ENCODE data around the gene EVA1C.
"Not testable (repeated sequence)": the region's sequence is repeated elsewhere in the genome, so short reads cannot be mapped to it uniquely, and the experiment has no call there.

Gene EVA1C

GRCh38 chr21:32426066-32426465 lies 13.6 kb downstream of the EVA1C start:
- no peak for ATAC-seq

- no peak for ATAC-seq
Observed at GRCh38 chr21:32426592-32427051, 14.1 kb downstream of the EVA1C start.

GRCh38 chr21:32427958-32428623 lies 15.6 kb downstream of the EVA1C start:
- ATAC-seq = no peak

- not testable (repeated sequence) for ATAC-seq
Observed at GRCh38 chr21:32432982-32433660, 20.6 kb downstream of the EVA1C start.

- ATAC-seq = no peak
Observed at GRCh38 chr21:32437729-32438128, 25.2 kb downstream of the EVA1C start.

DNA sequence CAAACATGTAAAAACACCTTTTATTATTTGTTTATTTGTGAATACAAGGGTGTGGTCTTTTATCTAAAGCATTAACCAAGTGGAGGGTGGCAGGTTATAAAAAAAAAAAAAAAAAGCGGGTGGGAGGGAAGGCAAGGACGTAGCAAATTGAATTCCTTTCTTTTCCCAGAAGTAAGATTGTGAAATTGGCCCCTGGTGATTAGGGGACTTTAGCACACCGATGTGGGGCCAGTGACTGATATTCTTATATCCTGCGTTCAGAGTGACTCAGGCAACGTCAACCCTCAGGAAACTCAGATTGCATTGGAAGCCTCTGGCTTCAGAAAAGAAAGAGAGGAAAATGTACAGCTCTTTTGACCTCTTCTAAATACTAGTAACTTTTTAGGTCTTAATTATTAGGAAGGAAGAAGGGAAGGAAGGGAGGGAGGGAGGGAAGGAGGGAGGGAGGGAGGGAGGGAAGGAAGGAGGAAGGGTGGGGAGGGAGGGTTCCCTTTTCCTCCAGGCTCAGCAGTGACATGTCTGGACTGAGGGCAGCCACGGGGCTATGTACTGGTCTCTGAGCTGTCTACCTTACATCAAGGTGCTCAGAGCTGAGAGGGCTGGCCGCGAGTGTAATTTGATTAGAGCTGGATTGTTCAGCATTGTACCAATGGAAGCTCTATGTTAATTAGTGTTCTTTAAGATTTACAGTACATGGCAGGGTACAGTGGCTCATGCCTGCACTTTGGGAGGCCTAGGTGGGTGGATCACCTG lies 30.2 kb downstream of the EVA1C start:
- ATAC-seq = no peak

- no peak for ATAC-seq
Observed at GRCh38 chr21:32445101-32445500, 32.6 kb downstream of the EVA1C start.

DNA sequence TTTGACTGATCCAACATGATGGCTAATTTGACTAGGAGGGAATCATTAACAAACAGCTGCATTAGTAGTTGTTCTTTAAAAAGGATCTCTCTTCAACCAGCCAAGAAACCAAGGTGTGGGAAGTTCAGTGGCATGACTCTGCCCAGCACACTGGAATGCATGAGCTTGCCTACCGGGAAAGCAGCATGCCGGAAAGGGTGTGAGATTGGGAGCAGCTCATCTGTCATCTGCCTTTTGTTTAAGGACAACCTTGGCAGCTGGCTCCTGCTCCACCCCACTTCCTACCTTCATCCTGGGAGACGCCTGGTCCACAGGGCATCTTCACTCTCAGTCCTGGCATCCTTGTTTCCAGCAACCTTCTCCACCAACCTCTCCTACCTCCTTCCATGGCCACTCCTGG lies 33.9 kb downstream of the EVA1C start:
- ATAC-seq = not testable (repeated sequence)

GRCh38 chr21:32447224-32447623 lies 34.7 kb downstream of the EVA1C start:
- no peak for ATAC-seq

DNA sequence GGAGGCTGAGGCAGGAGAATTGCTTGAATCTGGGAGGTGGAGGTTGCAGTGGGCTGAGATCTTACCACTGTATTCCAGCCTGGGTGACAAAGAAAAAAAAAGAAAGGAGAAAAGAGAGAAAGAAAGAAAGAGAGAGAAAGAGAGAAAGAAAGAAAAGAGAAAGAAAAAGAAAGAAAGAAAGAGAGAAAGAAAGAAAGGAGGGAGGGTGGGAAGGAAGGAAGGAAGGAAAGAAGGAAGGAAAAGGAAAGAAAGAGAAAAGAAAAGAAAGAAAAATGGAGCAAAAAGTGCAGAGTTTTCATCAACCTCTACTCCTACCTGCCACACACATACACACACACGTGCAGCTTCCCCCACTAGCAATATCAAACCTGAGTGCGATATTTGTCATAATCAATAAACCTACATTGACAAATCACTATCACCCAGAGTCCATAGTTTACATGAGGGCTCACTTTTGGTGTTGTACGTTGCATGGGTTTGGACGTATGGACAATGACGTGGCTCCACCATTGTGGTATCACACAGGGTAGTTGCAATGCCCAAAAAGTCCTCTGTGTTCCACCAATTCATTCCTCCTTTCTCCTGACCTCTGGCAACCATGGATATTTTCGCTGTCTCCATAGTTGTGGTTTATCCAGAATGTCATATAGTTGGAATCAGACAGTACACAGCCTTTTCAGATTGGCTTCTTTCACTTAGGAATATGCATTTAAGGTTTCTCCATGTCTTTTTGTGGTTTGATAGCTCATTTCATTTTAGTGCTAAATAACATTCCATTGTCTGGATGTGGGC lies 36.5 kb downstream of the EVA1C start:
- no peak for ATAC-seq

DNA sequence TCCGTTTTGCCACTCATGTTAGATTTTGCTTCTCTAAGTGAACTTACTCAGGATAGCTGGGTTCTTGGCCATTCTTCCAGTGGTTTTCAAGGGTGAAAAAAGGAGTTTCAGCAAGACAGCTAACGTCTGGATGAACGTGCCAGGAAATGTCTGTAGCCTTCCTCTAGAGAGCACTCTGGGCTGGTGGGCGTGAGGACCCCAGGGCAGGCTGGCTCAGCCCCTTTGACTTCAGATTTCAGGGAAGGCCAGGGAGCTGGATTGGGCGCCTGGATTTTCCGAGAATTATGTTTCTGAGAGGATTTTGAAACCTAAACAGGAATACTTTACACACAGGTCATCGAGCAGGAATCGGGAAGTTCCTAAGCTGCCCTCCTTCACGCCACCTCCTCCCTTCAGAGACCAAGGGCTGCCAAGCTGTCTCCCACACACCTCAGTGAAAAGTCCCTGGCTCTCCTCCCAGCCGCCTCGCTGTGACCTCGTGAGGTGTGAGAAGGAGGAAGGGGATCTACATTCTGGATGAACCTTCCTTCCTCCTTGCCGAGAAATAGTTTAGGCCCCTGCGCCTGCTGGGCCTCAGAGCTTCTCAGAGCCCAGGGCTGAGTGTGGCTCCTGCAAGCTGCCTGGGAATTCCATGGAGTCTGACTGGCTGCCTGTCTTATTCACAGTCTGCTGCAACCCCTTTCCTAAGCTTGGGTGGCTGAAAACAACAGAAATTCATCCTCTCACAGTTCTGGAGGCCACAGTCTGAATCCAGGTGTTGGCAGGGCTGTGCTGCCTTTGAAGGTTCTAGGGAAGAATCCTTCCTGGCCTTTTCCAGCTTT lies 38.6 kb downstream of the EVA1C start:
- not testable (repeated sequence) for ATAC-seq

GRCh38 chr21:32452191-32452590 lies 39.7 kb downstream of the EVA1C start:
- ATAC-seq = not testable (repeated sequence)

GRCh38 chr21:32452641-32453040 lies 40.1 kb downstream of the EVA1C start:
- ATAC-seq = no peak

GRCh38 chr21:32455548-32455947 lies 43.0 kb downstream of the EVA1C start:
- no peak for ATAC-seq

GRCh38 chr21:32456497-32456918 lies 44.0 kb downstream of the EVA1C start:
- ATAC-seq = no peak

DNA sequence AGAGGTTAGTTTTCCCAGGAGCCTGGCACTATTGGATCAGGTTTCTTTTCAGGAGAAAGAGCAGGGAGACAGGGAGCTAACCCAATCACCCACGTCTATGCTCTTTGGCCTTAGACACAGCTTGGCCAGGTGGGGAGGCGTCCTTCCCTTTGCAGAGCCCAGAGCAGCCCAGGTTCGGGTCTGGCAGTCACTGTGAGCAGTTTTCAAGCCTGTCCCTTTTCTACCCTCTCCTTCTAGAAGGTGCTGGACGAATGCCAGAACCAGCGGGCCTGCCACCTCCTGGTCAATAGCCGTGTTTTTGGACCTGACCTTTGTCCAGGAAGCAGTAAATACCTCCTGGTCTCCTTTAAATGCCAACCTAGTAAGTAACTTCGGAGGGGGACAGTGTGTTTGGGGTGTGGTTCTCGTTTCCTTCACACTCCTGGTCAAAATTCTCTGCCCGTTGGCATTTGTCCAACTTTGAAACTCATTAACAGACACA lies 44.9 kb downstream of the EVA1C start:
- no peak for ATAC-seq

GRCh38 chr21:32457962-32458361 lies 45.5 kb downstream of the EVA1C start:
- no peak for ATAC-seq

DNA sequence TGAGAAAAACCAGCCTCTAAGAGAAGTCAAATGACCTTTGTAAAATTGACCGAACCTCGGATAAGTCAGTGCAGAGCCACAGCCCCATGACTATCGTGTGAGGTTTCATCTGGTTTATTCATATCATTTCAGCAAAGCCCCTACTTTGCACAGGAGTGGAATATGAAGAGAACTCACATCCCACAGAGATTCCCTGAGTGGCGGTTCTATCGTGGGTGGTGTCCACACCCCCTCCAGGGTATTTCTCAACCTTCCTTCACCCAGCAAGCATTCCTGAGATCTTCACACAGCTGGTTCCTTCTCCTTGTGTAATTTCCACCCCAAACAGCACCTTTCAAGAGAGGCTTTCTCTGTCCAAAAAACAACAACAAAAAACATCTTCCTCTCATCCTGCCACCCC lies 47.5 kb downstream of the EVA1C start:
- no peak for ATAC-seq

DNA sequence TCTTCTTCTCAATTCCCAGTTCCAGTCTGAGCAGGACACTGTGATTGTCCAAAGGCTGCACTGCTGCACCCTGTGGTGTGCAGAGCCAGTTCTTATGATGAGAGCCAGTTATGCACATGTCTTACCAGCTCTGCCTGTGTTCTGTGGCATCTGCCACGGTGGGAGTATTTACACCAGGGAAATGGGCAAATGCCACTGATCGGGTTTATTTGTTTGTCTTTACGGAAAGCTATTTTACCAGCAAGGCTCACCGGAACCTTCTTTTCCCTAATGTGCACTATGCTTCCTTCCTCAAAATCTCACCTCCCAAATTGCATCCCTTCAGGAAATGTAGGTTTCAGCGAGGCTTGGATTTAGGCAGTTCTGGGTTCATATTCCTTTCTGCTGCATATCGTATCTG lies 49.0 kb downstream of the EVA1C start:
- ATAC-seq = no peak

GRCh38 chr21:32462564-32462963 lies 50.1 kb downstream of the EVA1C start:
- ATAC-seq = not testable (repeated sequence)

- ATAC-seq = no peak
Observed at GRCh38 chr21:32463367-32463766, 50.9 kb downstream of the EVA1C start.

DNA sequence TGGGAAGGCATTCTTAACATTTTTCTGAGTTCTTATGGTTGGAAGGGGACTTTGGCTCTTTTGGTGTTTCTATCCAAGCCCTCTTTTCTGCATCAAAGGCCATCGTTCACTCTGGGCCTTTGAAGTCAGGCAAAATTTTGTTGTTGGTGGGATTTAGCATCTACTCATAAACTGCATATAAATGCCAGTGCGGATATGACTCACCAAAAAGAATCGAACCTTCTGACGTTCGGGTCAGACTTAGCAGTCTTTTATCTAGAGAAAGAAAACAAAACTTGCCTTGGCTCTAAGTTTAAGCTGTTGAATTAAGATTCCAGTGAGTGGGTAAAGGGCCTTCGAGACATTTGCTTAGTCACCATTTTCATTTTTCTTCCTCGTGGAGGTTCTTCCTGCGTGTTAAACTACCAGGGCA lies 51.4 kb downstream of the EVA1C start:
- no peak for ATAC-seq
